ENCODE measurements around the gene POMT2. TPM values are rescaled to one million over a fixed set of nuclear protein-coding genes. Genes with fewer than 3 reads are reported as not detected.

The POMT2 gene
- total RNA-seq, 4 donors from 2014 or later, result 12.0 to 77.4 (median 24.9) TPM

DNA sequence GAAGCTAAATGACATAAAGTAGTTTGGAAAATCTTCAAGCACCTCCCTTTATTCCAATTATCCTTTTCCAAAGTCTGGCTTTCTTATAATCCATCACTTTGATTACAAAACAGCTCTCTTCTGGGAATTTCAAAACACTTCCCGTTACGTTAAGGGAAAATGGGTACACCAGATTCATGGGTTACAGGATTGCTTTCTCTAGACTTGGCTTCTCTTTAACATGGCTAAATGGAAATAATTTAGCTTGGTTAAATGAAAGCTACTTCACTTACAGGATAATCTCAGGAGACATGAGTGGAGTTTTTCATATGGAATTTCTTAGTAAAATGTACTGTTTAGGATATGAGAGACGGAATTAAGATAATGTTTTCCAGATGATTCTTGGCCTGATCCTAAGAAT lies 14.9 kb upstream of the POMT2 start:
- no peaks in the 10 kb centered on the region for H3K4me1 ChIP-seq
- no peak for DNase-seq
- in situ Hi-C loops (cut with MboI; ENCODE audit: low pct_ligation_motif_present in 1 of 4, low pct_unique_long_range_greater_than_20kb in 1 of 4, low sequenced_read_pairs in 3 of 4) (no loop called here), intact Hi-C loops (cut with DNase I; ENCODE audit: low total_unique reads) (no loop called here)
- H3K4me3 ChIP-seq, result no peak overlapping the region
- TF ChIP-seq POLR2AphosphoS5 (IDR thresholded peaks at IDR 0.05) (no peak), POLR2A (IDR thresholded peaks at IDR 0.05) (no peak), EP300 (IDR thresholded peaks at IDR 0.05; ENCODE audit: low read depth) (no peak)
- TF ChIP-seq, protein P1, sequence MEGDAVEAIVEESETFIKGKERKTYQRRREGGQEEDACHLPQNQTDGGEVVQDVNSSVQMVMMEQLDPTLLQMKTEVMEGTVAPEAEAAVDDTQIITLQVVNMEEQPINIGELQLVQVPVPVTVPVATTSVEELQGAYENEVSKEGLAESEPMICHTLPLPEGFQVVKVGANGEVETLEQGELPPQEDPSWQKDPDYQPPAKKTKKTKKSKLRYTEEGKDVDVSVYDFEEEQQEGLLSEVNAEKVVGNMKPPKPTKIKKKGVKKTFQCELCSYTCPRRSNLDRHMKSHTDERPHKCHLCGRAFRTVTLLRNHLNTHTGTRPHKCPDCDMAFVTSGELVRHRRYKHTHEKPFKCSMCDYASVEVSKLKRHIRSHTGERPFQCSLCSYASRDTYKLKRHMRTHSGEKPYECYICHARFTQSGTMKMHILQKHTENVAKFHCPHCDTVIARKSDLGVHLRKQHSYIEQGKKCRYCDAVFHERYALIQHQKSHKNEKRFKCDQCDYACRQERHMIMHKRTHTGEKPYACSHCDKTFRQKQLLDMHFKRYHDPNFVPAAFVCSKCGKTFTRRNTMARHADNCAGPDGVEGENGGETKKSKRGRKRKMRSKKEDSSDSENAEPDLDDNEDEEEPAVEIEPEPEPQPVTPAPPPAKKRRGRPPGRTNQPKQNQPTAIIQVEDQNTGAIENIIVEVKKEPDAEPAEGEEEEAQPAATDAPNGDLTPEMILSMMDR (IDR thresholded peaks at IDR 0.05), result no peak
- no peaks in the 10 kb centered on the region for H3K36me3 ChIP-seq
- H3K27ac ChIP-seq, result no peak overlapping the region
- H3K27me3 ChIP-seq, result no peaks in the 10 kb centered on the region
- H3K9me3 ChIP-seq, result no peaks in the 10 kb centered on the region
- 57 to 90% methylated on average over 1 to 3 of the region's 3 CpGs for WGBS, 2 donors (ENCODE audit: low coverage in 1 of 2)

DNA sequence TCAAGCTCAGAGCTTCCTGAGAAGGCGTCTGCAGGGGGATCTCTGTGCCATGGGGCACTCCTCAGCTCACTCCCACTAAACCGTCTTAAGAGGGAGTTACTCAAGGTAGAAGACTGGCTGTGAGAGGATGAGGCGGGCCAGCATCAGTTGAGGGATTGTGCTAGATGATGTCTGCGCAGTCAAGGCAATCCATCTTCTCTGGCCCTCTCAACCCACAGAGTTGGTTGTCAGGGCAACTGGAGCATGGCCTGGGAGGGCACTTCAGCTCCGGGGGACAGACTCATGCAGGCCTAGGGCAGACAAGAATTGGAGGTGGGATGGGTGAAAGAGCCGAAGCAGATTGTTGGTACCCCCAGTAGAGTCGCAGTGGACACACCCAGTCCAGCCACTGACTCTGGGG lies 9.2 kb upstream of the POMT2 start:
- Histone ChIP-seq H3K9me3 (no peaks in the 10 kb centered on the region), H3K4me3 (no peak overlapping the region), H3K27me3 (no peaks in the 10 kb centered on the region), H3K4me1 (no peaks in the 10 kb centered on the region), H3K27ac (no peak overlapping the region), H3K36me3 (no peaks in the 10 kb centered on the region)
- in situ Hi-C loops (cut with MboI; ENCODE audit: low pct_ligation_motif_present in 1 of 4, low pct_unique_long_range_greater_than_20kb in 1 of 4, low sequenced_read_pairs in 3 of 4), result loop anchor here in 1 of 4 donors (10.0 kb wide), 1 partner anchor 125 kb away; the partner anchor contains the start of genes AHSA1 and VIPAS39
- WGBS, 2 donors (ENCODE audit: low coverage in 1 of 2), result 89% methylated on average over 7 of the region's 7 CpGs; no CpG with 5 or more reads in 1 of the 2 donors
- intact Hi-C loops (cut with DNase I; ENCODE audit: low total_unique reads), result loop anchor here (5.0 kb wide), 1 partner anchor 1268 kb away; no protein-coding TSS in a partner anchor
- DNase-seq, result no peak
- TF ChIP-seq POLR2A (IDR thresholded peaks at IDR 0.05) (no peak), EP300 (IDR thresholded peaks at IDR 0.05; ENCODE audit: low read depth) (no peak), POLR2AphosphoS5 (IDR thresholded peaks at IDR 0.05) (no peak)
- TF ChIP-seq, protein P1 (IDR thresholded peaks at IDR 0.05), result no peak

DNA sequence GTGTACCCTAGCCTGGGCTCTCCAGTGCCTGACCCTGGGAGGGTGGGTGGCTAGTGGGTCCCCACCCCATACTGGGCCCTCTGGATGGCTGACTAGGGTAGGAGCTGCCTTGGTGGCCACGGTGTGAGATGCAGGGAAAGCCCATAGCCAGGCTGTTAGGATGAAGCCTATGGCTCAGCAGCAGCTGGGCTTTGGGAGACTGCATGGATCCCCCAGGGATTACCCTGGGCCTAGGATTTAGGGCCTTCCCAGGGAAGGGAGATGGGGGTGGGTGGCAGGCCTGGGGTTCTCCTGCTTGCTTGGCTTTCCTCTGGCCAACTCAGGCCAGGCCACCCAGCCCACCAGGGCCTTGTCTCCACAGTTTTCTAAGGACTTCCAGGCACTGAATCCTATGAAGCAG lies 6.4 kb upstream of the POMT2 start:
- TF ChIP-seq POLR2A (IDR thresholded peaks at IDR 0.05) (no peak), POLR2AphosphoS5 (IDR thresholded peaks at IDR 0.05) (no peak), EP300 (IDR thresholded peaks at IDR 0.05; ENCODE audit: low read depth) (no peak)
- TF ChIP-seq, protein P1 (IDR thresholded peaks at IDR 0.05), result no peak
- peaks cover 0 to 6% (median 4%) of the 10 kb centered on the region in 4 donors for H3K4me1 ChIP-seq
- H3K36me3 ChIP-seq, result no peaks in the 10 kb centered on the region
- intact Hi-C loops (cut with DNase I; ENCODE audit: low total_unique reads), result no loop called here
- H3K9me3 ChIP-seq, result no peaks in the 10 kb centered on the region
- in situ Hi-C loops (cut with MboI; ENCODE audit: low pct_ligation_motif_present in 1 of 4, low pct_unique_long_range_greater_than_20kb in 1 of 4, low sequenced_read_pairs in 3 of 4), result loop anchor here in 1 of 4 donors (10.0 kb wide), 1 partner anchor 128 kb away; the partner anchor contains the start of genes AHSA1 and VIPAS39
- H3K27ac ChIP-seq, result no peak overlapping the region
- 90% methylated on average over 1 of the region's 1 CpG; no CpG with 5 or more reads in 1 of the 2 donors for WGBS, 2 donors (ENCODE audit: low coverage in 1 of 2)
- no peaks in the 10 kb centered on the region for H3K27me3 ChIP-seq
- no peak overlapping the region for H3K4me3 ChIP-seq
- no peak for DNase-seq

DNA sequence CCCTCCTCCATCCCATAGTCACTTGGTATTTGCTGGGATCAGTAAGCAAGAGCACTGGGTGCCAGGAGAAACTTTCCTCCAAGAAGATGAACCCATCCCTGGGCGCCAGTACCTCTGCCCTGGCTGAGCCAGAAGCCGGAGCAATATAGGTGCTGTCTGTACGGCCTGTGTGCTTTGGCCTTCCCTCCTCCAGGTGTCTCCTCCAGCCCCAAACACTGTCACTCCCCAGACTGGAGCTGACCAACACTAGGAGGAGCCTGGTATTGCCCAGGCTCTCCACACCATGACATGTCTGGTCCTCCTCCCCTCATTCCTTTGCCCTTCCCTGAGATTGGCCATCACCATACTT lies 5.0 kb upstream of the POMT2 start:
- in situ Hi-C loops (cut with MboI; ENCODE audit: low pct_ligation_motif_present in 1 of 4, low pct_unique_long_range_greater_than_20kb in 1 of 4, low sequenced_read_pairs in 3 of 4), result loop anchor here in 1 of 4 donors (10.0 kb wide), 1 partner anchor 129 kb away; the partner anchor contains the start of genes AHSA1 and VIPAS39
- intact Hi-C loops (cut with DNase I; ENCODE audit: low total_unique reads), result no loop called here
- WGBS, 2 donors (ENCODE audit: low coverage in 1 of 2), result 80 to 84% methylated on average over 1 to 3 of the region's 3 CpGs

More for the DNA sequence above, 5.0 kb upstream of the POMT2 start:
- Histone ChIP-seq H3K27ac (no peak overlapping the region), H3K27me3 (no peaks in the 10 kb centered on the region), H3K4me1 (peaks cover 0 to 9% (median 7%) of the 10 kb centered on the region in 4 donors), H3K9me3 (no peaks in the 10 kb centered on the region), H3K36me3 (no peaks in the 10 kb centered on the region), H3K4me3 (no peak overlapping the region)
- TF ChIP-seq, protein P1 (IDR thresholded peaks at IDR 0.05), result no peak
- TF ChIP-seq EP300 (IDR thresholded peaks at IDR 0.05; ENCODE audit: low read depth), result no peak
- TF ChIP-seq POLR2AphosphoS5 (IDR thresholded peaks at IDR 0.05), result no peak
- no peak for DNase-seq
